Activated naive CD4-positive, alpha-beta T cell treated with anti-CD3 and anti-CD28 coated beads, Interleukin-2, amount 50 U/mL, for 72 hours (primary cell): Measurements from ENCODE around the gene MINK1. TPM values are rescaled to one million over a fixed set of nuclear protein-coding genes. Genes with fewer than 3 reads are reported as not detected.

Source experiments
- ATAC-seq, 2 donors: fragments of 150-1000 bp; cut with Tn5 transposase; 2 replicates each; pipeline ENCODE4 v1.10.0; 2021; ENCODE audit warnings: mild to moderate bottlenecking in 2 of 2, moderate library complexity in 2 of 2
- DNase-seq, 2 donors: peaks; one replicate each; pipeline ENCODE4 v3.0.0; 2021 to 2022; ENCODE audit warnings: low spot score in 2 of 2
- H3K27ac Mint-ChIP-seq, 2 donors: one replicate each; pipeline ENCODE4 v1.8.0; 2022; ENCODE audit warnings: mild to moderate bottlenecking in 2 of 2, mixed read lengths in 2 of 2
- H3K36me3 Mint-ChIP-seq, 2 donors: one replicate each; pipeline ENCODE4 v1.8.0; 2022; ENCODE audit warnings: mixed read lengths in 2 of 2
- H3K9me3 Mint-ChIP-seq, 2 donors: one replicate each; pipeline ENCODE4 v1.8.0; 2022; ENCODE audit warnings: mixed read lengths in 2 of 2
- total RNA-seq, 2 donors: library from RNA; stranded (reverse); gene quantifications; one replicate each; pipeline ENCODE4 v1.2.3, GENCODE V29; 2022

MINK1 gene
- 10 to 100 TPM; 83.0 to 84.9 TPM for total RNA-seq

- peak within 1 kb of the TSS; percentile 74 to 98 for H3K27ac Mint-ChIP-seq
Measured at GRCh38 chr17:4833178-4833940, at the start of gene MINK1. Gene MINK1 (plus strand): TSS chr17:4833340. CDS start chr17:4833584, 244 bp downstream.

GRCh38 chr17:4785311-4786105 lies 47.6 kb upstream of the MINK1 start:
- Mint-ChIP-seq H3K27ac (no peak overlapping the region), H3K9me3 (no peaks in the 10 kb centered on the region), H3K36me3 (no peaks in the 10 kb centered on the region)
- no peak for ATAC-seq
- DNase-seq = peak in 1 of 2 donors; percentile 27

More at GRCh38 chr17:4833178-4833940, at the start of gene MINK1:
- ATAC-seq (peak; percentile 89 to 93), DNase-seq (peak; percentile 87 to 92)
- no peaks in the 10 kb centered on the region for H3K9me3 Mint-ChIP-seq
- H3K36me3 Mint-ChIP-seq = peaks cover 0 to 14% of the 10 kb centered on the region in 2 donors

GRCh38 chr17:4786106-4786511 lies 47.0 kb upstream of the MINK1 start, which contains the start of gene VMO1:
Gene VMO1 (minus strand): TSS chr17:4786364. CDS start chr17:4786352, 12 bp downstream.
- Mint-ChIP-seq H3K9me3 (no peaks in the 10 kb centered on the region), H3K36me3 (no peaks in the 10 kb centered on the region), H3K27ac (no peak within 1 kb of the TSS)
- no peak for DNase-seq
- ATAC-seq = no peak

DNA sequence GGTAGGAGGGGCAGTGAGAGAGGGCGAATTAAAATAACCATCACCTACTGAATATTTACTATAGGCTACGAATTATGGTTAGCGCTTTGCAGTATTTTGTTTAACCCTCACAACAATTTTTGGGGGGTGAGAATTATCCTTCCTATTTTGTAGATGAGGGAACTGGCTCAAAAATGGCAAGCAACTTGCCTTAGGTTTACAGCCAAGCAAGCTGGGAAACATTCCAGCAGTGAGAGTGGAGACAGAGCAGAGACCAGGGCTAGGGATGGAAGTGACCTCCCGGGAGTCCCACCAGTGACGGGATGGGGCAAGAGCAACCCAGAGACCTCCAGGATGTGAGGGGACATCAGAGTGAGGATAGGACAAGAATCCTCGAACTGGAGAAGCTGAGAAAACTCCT lies 46.6 kb upstream of the MINK1 start:
- Mint-ChIP-seq H3K9me3 (no peaks in the 10 kb centered on the region), H3K36me3 (no peaks in the 10 kb centered on the region), H3K27ac (no peak overlapping the region)
- DNase-seq (no peak), ATAC-seq (no peak)

GRCh38 chr17:4788159-4788806 lies 44.9 kb upstream of the MINK1 start:
- no peak overlapping the region for H3K27ac Mint-ChIP-seq
- H3K9me3 Mint-ChIP-seq = no peaks in the 10 kb centered on the region
- no peaks in the 10 kb centered on the region for H3K36me3 Mint-ChIP-seq
- DNase-seq (no peak), ATAC-seq (no peak)

DNA sequence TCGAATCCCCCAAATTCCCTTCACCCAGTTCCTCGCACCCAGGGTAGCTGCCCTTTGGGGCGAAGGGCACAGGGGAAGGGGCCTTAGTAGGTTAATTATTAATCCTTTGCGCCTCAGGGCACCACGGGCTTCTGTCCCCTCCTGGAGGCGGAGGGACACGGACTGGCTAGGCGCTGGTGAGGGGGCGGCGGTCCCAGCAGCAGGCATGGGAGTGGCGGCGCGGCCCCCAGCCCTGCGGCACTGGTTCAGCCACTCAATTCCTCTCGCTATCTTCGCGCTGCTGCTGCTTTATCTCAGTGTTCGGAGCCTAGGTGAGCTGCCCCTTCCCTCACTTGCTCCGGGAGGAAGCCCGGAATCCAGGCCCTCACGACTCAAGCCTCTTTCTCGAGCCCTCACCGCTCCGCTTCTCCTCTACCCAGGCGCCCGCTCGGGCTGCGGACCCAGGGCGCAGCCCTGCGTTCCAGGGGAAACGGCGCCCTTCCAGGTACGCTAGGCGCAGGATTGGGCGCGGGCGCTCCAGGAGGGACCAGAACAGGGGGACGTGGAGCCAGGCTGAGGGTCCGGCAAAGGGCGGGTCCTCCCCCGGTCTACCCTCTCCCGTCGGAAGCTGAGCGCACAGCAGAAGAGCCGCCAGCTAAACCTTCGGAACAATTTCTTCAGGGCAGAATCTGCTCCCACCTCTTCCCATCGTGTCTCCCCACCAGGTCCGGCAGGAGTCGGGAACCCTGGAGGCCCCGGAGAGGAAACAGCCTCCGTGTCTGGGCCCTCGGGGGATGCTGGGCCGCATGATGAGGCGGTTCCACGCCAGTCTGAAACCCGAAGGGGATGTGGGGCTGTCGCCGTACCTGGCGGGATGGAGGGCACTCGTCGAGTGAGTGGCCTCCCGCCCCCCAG lies 44.1 kb upstream of the MINK1 start, which contains the start of gene GLTPD2:
GLTPD2 (plus strand) TSS at position 158 of the 894 bp plus-strand sequence; CDS start at position 206, 48 bp downstream.
- peak within 1 kb of the TSS in 1 of 2 donors; percentile 87 for H3K27ac Mint-ChIP-seq
- H3K36me3 Mint-ChIP-seq = no peaks in the 10 kb centered on the region
- DNase-seq (no peak), ATAC-seq (no peak)
- H3K9me3 Mint-ChIP-seq = no peaks in the 10 kb centered on the region

- no peak for ATAC-seq
- DNase-seq = no peak
- H3K9me3 Mint-ChIP-seq = no peaks in the 10 kb centered on the region
- H3K27ac Mint-ChIP-seq = peak overlapping the region in 1 of 2 donors; percentile 87
- no peaks in the 10 kb centered on the region for H3K36me3 Mint-ChIP-seq
Measured at GRCh38 chr17:4789701-4789950, 43.5 kb upstream of the MINK1 start.

GRCh38 chr17:4789951-4790704 lies 43.0 kb upstream of the MINK1 start:
- Mint-ChIP-seq H3K27ac (peak overlapping the region; percentile 47 to 87), H3K9me3 (no peaks in the 10 kb centered on the region), H3K36me3 (no peaks in the 10 kb centered on the region)
- ATAC-seq (peak; percentile 84 to 89), DNase-seq (peak; percentile 85 to 88)

DNA sequence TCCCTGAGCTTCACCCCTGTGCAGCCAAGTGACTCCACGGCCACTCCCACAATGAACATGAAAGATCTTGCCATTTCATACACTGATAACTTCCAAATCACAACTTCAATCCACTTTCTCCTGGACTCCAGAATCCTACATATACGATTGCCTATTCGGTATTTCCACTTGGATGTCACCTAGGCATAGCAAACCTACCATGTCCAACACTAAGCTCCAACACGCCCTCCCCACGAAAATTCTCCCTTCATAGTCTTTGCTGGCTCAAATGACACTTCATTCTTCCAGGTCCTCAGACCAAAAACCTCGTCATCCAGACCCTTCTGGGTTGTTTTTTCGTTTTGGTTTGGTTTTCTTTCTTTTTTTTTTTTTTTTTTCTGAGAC lies 42.4 kb upstream of the MINK1 start:
- DNase-seq = no peak
- Mint-ChIP-seq H3K9me3 (no peaks in the 10 kb centered on the region), H3K36me3 (no peaks in the 10 kb centered on the region), H3K27ac (peak overlapping the region; percentile 47 to 87)
- no peak for ATAC-seq

DNA sequence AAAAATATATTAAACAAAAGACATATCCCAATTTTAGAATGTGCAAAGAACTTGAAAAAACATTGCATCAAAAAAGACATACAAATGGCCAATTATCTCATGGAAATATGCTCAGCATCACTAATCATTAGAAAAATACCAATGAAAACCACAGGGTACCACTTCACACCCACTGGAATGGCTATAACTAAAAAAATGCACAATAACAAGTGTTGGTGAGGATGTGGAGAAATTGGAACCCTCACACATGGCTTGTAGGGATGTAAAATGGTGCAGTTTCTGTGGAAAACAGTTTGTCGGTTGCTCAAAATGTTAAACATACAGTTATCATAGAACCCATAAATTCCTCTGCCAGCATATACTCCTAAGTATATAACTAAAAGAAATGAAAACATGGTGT lies 38.0 kb upstream of the MINK1 start:
- no peak for ATAC-seq
- Mint-ChIP-seq H3K36me3 (peaks cover 9 to 10% of the 10 kb centered on the region in 2 donors), H3K9me3 (no peaks in the 10 kb centered on the region), H3K27ac (peak overlapping the region; percentile 94 to 99)
- no peak for DNase-seq

GRCh38 chr17:4796552-4796920 lies 36.6 kb upstream of the MINK1 start:
- H3K9me3 Mint-ChIP-seq = no peaks in the 10 kb centered on the region
- peak overlapping the region; percentile 94 to 99 for H3K27ac Mint-ChIP-seq
- H3K36me3 Mint-ChIP-seq = peaks cover 9 to 10% of the 10 kb centered on the region in 2 donors
- peak; percentile 36 to 43 for ATAC-seq
- peak in 1 of 2 donors; percentile 34 for DNase-seq

DNA sequence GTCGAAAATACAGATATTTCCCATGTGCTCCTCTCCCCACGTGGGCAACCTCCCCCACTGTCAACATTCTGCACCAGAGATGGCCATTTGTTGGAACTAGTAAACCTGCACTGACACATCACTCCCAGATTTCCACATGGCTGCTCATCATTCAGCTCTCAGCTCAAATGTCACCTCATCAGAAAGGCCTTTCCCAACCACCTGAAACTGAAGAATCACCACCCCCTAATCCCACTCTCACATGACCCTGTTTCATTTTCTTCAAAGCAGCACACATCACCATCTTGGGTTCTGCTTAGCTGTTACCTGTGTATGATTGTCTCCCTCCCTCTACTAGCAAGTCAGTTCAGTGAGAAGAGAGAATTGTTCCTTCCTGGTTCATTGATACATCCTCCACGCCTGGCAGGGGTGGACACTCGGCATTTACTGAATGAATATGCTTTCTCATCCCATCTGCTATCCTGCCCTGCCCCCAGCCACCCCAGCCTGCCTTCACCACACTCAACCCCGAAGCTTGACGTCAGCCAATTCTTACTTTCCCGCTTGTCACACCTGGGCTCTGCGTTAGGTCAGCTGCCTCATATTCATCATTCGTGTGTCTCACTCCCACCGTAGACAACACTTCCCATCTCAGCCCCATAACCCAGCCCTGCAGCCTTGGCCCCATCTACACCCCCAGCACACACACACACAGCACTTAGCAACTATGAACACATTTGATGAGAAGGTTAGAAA lies 32.5 kb upstream of the MINK1 start:
- ATAC-seq = peak in 1 of 2 donors; percentile 65
- Mint-ChIP-seq H3K9me3 (no peaks in the 10 kb centered on the region), H3K27ac (peak overlapping the region; percentile 29 to 42), H3K36me3 (peaks cover 9 to 10% of the 10 kb centered on the region in 2 donors)
- DNase-seq = no peak

- peak within 1 kb of the TSS; percentile 3 to 42 for H3K27ac Mint-ChIP-seq
- no peak for DNase-seq
- ATAC-seq = no peak
- no peaks in the 10 kb centered on the region for H3K36me3 Mint-ChIP-seq
- H3K9me3 Mint-ChIP-seq = no peaks in the 10 kb centered on the region
Measured at GRCh38 chr17:4802228-4802627, 30.9 kb upstream of the MINK1 start, which contains the start of gene C17orf114. Gene C17orf114 (minus strand): TSS chr17:4802328.

GRCh38 chr17:4806456-4806776 lies 26.7 kb upstream of the MINK1 start:
- H3K36me3 Mint-ChIP-seq = no peaks in the 10 kb centered on the region
- no peaks in the 10 kb centered on the region for H3K9me3 Mint-ChIP-seq
- H3K27ac Mint-ChIP-seq = peak overlapping the region in 1 of 2 donors; percentile 72
- no peak for DNase-seq
- ATAC-seq = no peak
